Loucy (cell line): Measurements from ENCODE around the gene LYPD6.

ENCODE experiments used
- H2AFZ ChIP-seq: fragments of 200-600 bp; sonication (generic); 2 replicates; pipeline ENCODE4 v1.6.0; 2016; ENCODE audit warnings: antibody characterized with exemption, mild to moderate bottlenecking, low read length, moderate library complexity
- H3F3A ChIP-seq: fragments of 200-600 bp; 2 replicates; pipeline ENCODE4 v1.6.0; 2016; ENCODE audit warnings: antibody characterized with exemption, low read depth, mild to moderate bottlenecking
- H3K27me3 ChIP-seq: fragments of 200-600 bp; sonication (generic); 2 replicates; pipeline ENCODE4 v1.6.1; 2014; ENCODE audit warnings: low read length, mild to moderate bottlenecking; ENCODE audit not compliant: insufficient read depth, poor library complexity, severe bottlenecking
- H3K36me3 ChIP-seq: fragments of 200-600 bp; sonication (generic); 2 replicates; pipeline ENCODE4 v1.6.1; 2016; ENCODE audit warnings: low read length; ENCODE audit not compliant: insufficient read depth
- H3K4me1 ChIP-seq: fragments of 200-600 bp; sonication (generic); 2 replicates; pipeline ENCODE4 v1.5.1; 2014; ENCODE audit warnings: low read length, mild to moderate bottlenecking; ENCODE audit not compliant: insufficient read depth, poor library complexity, severe bottlenecking
- H3K4me2 ChIP-seq: fragments of 200-600 bp; sonication (generic); 2 replicates; pipeline ENCODE4 v1.6.0; 2014; ENCODE audit warnings: antibody characterized with exemption, low read length, low read depth, mild to moderate bottlenecking; ENCODE audit not compliant: poor library complexity, severe bottlenecking
- H3K4me3 ChIP-seq: fragments of 200-600 bp; sonication (generic); 2 replicates; pipeline ENCODE4 v1.5.1; 2014; ENCODE audit warnings: low read length, mild to moderate bottlenecking, mixed read lengths; ENCODE audit not compliant: poor library complexity, severe bottlenecking
- H3K79me2 ChIP-seq: fragments of 200-600 bp; sonication (generic); 2 replicates; pipeline ENCODE4 v1.6.1; 2014; ENCODE audit warnings: low read length; ENCODE audit not compliant: insufficient read depth
- H3K9ac ChIP-seq: fragments of 200-600 bp; sonication (generic); 2 replicates; pipeline ENCODE4 v1.6.0; 2014; ENCODE audit warnings: mild to moderate bottlenecking, low read depth, low read length, moderate library complexity; ENCODE audit not compliant: poor library complexity, severe bottlenecking
- H3K9me2 ChIP-seq: fragments of 200-600 bp; sonication (generic); replicated peaks from 2 replicates; pipeline ENCODE4 v1.6.1; 2016; ENCODE audit warnings: low read depth, low read length, mixed read lengths
- H3K9me3 ChIP-seq: fragments of 200-600 bp; sonication (generic); 2 replicates; pipeline ENCODE4 v1.6.1; 2014; ENCODE audit warnings: mild to moderate bottlenecking, antibody characterized with exemption, low read length, low read depth; ENCODE audit not compliant: insufficient read depth
- H4K20me1 ChIP-seq: fragments of 200-600 bp; sonication (generic); 2 replicates; pipeline ENCODE4 v1.6.0; 2014; ENCODE audit warnings: antibody characterized with exemption, low read length, mild to moderate bottlenecking; ENCODE audit not compliant: insufficient read depth, poor library complexity, severe bottlenecking
- EZH2phosphoT487 ChIP-seq: fragments of 200-600 bp; IDR thresholded peaks from 2 replicates; pipeline ENCODE4 v1.6.1; 2018; ENCODE audit warnings: antibody characterized with exemption, mild to moderate bottlenecking, moderate library complexity, borderline replicate concordance
- TF ChIP-seq, protein P1 (sequence below): fragments of 200-600 bp; sonication (generic); conservative IDR thresholded peaks from 2 replicates; pipeline ENCODE4 v1.5.1; 2014; ENCODE audit warnings: mild to moderate bottlenecking, antibody characterized with exemption, low read length

LYPD6 gene, protein sequence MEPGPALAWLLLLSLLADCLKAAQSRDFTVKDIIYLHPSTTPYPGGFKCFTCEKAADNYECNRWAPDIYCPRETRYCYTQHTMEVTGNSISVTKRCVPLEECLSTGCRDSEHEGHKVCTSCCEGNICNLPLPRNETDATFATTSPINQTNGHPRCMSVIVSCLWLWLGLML

DNA sequence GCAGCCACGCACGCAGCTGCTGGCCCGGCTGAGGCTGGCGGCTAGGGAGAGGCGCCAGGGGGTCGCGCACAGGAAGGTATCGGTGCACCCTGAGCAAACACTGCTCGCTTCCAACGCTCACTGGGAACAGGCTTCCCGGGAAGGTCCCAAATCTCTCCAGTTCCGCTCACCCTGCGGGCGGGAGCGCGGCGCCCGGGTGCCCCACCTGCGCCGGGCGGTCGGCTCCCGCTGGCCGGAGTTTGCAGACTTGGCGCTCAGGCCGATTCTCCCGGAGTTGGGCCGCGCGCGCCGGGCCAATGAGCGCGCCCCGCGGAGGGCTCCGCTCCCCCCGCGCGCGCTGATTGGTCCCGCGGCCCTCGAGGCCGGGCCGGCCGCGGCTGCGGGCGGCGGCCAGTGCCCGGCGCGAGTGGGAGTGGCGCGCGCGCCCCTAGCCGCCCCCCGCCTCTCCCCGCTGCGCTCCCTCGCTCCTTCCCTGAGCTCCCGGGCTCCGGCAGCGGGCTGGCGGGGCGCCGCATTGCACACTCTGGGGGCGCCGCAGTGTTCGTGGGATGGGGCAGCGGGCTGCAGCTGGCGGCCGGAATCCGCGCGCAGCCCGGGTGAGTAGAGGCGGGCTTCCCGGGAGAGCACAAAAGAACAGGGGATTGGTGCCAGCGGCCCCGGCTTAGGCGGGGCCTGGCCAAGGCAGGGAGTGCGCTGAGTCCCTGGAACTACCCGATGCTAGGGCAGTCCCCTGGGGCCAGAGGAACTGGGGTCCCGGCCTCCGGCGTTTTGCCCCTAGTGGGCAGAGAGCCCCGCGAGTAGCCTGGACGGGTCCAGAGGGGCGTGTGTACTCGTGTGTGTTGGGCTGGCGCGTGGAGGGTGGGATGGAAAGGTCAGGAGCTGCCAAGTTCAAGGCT, at the start of gene LYPD6:
TSS of gene LYPD6 (plus strand) at position 461 of the 896 bp plus-strand sequence. CDS start 107,122 bp downstream, outside the sequence.
- Histone ChIP-seq H3F3A (no peaks in the 10 kb centered on the region), H3K79me2 (no peaks in the 10 kb centered on the region), H3K27me3 (no peaks in the 10 kb centered on the region), H3K4me3 (no peak within 1 kb of the TSS), H3K4me1 (no peaks in the 10 kb centered on the region), H3K9me3 (no peaks in the 10 kb centered on the region), H3K9me2 (no peaks in the 10 kb centered on the region), H3K36me3 (no peaks in the 10 kb centered on the region), H4K20me1 (no peaks in the 10 kb centered on the region), H3K4me2 (no peak within 1 kb of the TSS), H2AFZ (no peak within 1 kb of the TSS), H3K9ac (no peak within 1 kb of the TSS)
- no peak for TF ChIP-seq EZH2phosphoT487
- TF ChIP-seq, protein P1, sequence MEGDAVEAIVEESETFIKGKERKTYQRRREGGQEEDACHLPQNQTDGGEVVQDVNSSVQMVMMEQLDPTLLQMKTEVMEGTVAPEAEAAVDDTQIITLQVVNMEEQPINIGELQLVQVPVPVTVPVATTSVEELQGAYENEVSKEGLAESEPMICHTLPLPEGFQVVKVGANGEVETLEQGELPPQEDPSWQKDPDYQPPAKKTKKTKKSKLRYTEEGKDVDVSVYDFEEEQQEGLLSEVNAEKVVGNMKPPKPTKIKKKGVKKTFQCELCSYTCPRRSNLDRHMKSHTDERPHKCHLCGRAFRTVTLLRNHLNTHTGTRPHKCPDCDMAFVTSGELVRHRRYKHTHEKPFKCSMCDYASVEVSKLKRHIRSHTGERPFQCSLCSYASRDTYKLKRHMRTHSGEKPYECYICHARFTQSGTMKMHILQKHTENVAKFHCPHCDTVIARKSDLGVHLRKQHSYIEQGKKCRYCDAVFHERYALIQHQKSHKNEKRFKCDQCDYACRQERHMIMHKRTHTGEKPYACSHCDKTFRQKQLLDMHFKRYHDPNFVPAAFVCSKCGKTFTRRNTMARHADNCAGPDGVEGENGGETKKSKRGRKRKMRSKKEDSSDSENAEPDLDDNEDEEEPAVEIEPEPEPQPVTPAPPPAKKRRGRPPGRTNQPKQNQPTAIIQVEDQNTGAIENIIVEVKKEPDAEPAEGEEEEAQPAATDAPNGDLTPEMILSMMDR, result no peak

DNA sequence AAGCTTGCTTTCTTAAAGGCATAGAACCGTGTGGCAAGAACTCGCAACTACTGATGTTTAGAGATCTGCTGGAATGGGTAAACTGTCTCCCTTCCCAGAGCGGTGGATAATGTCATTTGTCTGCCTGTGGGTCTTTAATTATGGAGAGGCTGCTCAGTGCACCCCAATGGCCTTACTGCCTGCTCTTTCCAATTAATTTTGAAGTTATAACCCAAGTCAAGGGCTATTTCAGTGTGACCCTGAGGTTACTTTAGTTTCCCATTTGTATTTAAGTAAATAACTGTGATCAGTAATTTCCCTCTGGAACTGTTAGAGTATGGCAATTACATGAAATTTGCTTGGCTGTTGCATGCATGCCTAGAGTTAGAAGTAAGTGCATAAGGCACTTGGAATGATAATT, 48.9 kb upstream of the LYPD6 start:
- no peak overlapping the region for H2AFZ ChIP-seq
- H3K4me2 ChIP-seq, result no peak overlapping the region
- no peak overlapping the region for H3K4me3 ChIP-seq
- no peaks in the 10 kb centered on the region for H3K27me3 ChIP-seq
- no peaks in the 10 kb centered on the region for H3K9me3 ChIP-seq
- H3K4me1 ChIP-seq, result no peaks in the 10 kb centered on the region
- H3K36me3 ChIP-seq, result no peaks in the 10 kb centered on the region
- TF ChIP-seq, protein P1, result no peak
- no peak for TF ChIP-seq EZH2phosphoT487
- no peaks in the 10 kb centered on the region for H3F3A ChIP-seq
- no peaks in the 10 kb centered on the region for H3K79me2 ChIP-seq
- 0 out of 2 replicates have a peak, but pooled peaks cover 3% of the 10 kb centered on the region for H3K9me2 ChIP-seq
- H3K9ac ChIP-seq, result no peak overlapping the region
- no peaks in the 10 kb centered on the region for H4K20me1 ChIP-seq

DNA sequence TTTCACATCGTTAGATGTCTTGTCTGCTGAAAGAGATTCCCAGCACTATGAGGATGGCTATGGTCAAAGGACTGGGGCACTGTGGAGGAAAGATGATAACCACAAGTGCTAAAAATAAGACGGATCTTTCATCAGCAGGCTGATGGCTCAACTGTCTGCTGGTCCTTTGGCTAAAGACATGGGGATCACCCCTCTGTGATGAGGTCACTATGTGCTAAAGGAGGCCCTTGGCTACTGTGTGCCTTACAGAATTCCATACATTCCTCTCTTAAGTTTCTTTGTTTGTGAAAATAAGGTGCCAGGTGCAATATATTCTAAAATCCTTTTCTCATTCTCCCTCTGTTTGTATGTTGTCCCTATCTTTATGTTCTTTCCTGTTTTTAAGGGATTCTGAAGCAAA, 39.7 kb upstream of the LYPD6 start:
- no peaks in the 10 kb centered on the region for H3K36me3 ChIP-seq
- H4K20me1 ChIP-seq, result no peaks in the 10 kb centered on the region
- H3K4me3 ChIP-seq, result no peak overlapping the region
- no peaks in the 10 kb centered on the region for H3K27me3 ChIP-seq
- TF ChIP-seq, protein P1, result no peak
- no peak for TF ChIP-seq EZH2phosphoT487
- no peaks in the 10 kb centered on the region for H3K9me2 ChIP-seq
- no peak overlapping the region for H3K4me2 ChIP-seq
- H3K9me3 ChIP-seq, result no peaks in the 10 kb centered on the region
- H3F3A ChIP-seq, result no peaks in the 10 kb centered on the region
- H3K79me2 ChIP-seq, result no peaks in the 10 kb centered on the region
- H2AFZ ChIP-seq, result no peak overlapping the region
- H3K4me1 ChIP-seq, result no peaks in the 10 kb centered on the region
- H3K9ac ChIP-seq, result no peak overlapping the region
